Measurements from ENCODE around the gene SCN5A. TPM values are rescaled to one million over a fixed set of nuclear protein-coding genes. Genes with fewer than 3 reads are reported as not detected.

SCN5A gene
- total RNA-seq, 2 donors from 2014 or later: 102 to 118 TPM

GRCh38 chr3:38562467-38562925, 87.0 kb downstream of the SCN5A start:
- H3K9me3 ChIP-seq: no peaks in the 10 kb centered on the region
- no peaks in the 10 kb centered on the region for H3K4me1 ChIP-seq
- H3K27me3 ChIP-seq: no peaks in the 10 kb centered on the region
- no peak overlapping the region for H3K27ac ChIP-seq
- no peak overlapping the region for H3K4me3 ChIP-seq
- peaks cover 57% of the 10 kb centered on the region for H3K36me3 ChIP-seq
- DNase-seq (ENCODE audit: low spot score): no peak
- no peak for TF ChIP-seq CTCF (IDR thresholded peaks at IDR 0.05)

- Histone ChIP-seq H3K36me3 (peaks cover 57% of the 10 kb centered on the region), H3K27ac (no peak overlapping the region), H3K4me3 (no peak overlapping the region), H3K4me1 (no peaks in the 10 kb centered on the region), H3K27me3 (no peaks in the 10 kb centered on the region), H3K9me3 (no peaks in the 10 kb centered on the region)
- no peak for TF ChIP-seq CTCF (IDR thresholded peaks at IDR 0.05)
- no peak for DNase-seq (ENCODE audit: low spot score)
Observed at GRCh38 chr3:38561746-38562466, 87.6 kb downstream of the SCN5A start.

GRCh38 chr3:38560996-38561717, 88.3 kb downstream of the SCN5A start:
- no peak for TF ChIP-seq CTCF (IDR thresholded peaks at IDR 0.05)
- no peaks in the 10 kb centered on the region for H3K27me3 ChIP-seq
- peaks cover 52% of the 10 kb centered on the region for H3K36me3 ChIP-seq
- no peak for DNase-seq (ENCODE audit: low spot score)
- H3K27ac ChIP-seq: no peak overlapping the region
- H3K9me3 ChIP-seq: no peaks in the 10 kb centered on the region
- H3K4me1 ChIP-seq: no peaks in the 10 kb centered on the region
- no peak overlapping the region for H3K4me3 ChIP-seq

- H3K36me3 ChIP-seq: peaks cover 52% of the 10 kb centered on the region
- no peaks in the 10 kb centered on the region for H3K4me1 ChIP-seq
- H3K9me3 ChIP-seq: no peaks in the 10 kb centered on the region
- H3K4me3 ChIP-seq: no peak overlapping the region
- H3K27me3 ChIP-seq: no peaks in the 10 kb centered on the region
- no peak overlapping the region for H3K27ac ChIP-seq
- no peak for DNase-seq (ENCODE audit: low spot score)
- TF ChIP-seq CTCF (IDR thresholded peaks at IDR 0.05): no peak
Observed at GRCh38 chr3:38560284-38560683, 89.2 kb downstream of the SCN5A start.

- no peak for DNase-seq (ENCODE audit: low spot score)
- H3K36me3 ChIP-seq: peaks cover 52% of the 10 kb centered on the region
- no peaks in the 10 kb centered on the region for H3K27me3 ChIP-seq
- no peak overlapping the region for H3K4me3 ChIP-seq
- H3K4me1 ChIP-seq: no peaks in the 10 kb centered on the region
- H3K27ac ChIP-seq: no peak overlapping the region
- TF ChIP-seq CTCF (IDR thresholded peaks at IDR 0.05): no peak
- H3K9me3 ChIP-seq: no peaks in the 10 kb centered on the region
Observed at GRCh38 chr3:38558864-38559263, 90.6 kb downstream of the SCN5A start.

Data from right atrium auricular region (tissue), 2 donors.